GM18508 (cell line): ENCODE results near the gene UNC119.

ENCODE experiments used
- ATAC-seq: cut with Tn5 transposase; IDR thresholded peaks from one replicate; pipeline ENCODE4 v1.9.1; 2021; ENCODE audit warnings: moderate number of reproducible peaks; ENCODE audit not compliant: insufficient read depth, unreplicated experiment

The UNC119 gene

GRCh38 chr17:28501421-28502284 is 50.8 kb downstream of the UNC119 start:
- ATAC-seq = no peak

- no peak for ATAC-seq
Measured at GRCh38 chr17:28500712-28501379, 51.6 kb downstream of the UNC119 start.

GRCh38 chr17:28499684-28500357 is 52.6 kb downstream of the UNC119 start:
- ATAC-seq = no peak

- no peak for ATAC-seq
Measured at GRCh38 chr17:28499364-28499664, 53.1 kb downstream of the UNC119 start.

- ATAC-seq = no peak
Measured at GRCh38 chr17:28498652-28499363, 53.6 kb downstream of the UNC119 start.

- ATAC-seq = no peak
Measured at GRCh38 chr17:28497931-28498330, 54.5 kb downstream of the UNC119 start.
